Measurements from ENCODE around the gene DIPK1A.

DIPK1A gene

DNA sequence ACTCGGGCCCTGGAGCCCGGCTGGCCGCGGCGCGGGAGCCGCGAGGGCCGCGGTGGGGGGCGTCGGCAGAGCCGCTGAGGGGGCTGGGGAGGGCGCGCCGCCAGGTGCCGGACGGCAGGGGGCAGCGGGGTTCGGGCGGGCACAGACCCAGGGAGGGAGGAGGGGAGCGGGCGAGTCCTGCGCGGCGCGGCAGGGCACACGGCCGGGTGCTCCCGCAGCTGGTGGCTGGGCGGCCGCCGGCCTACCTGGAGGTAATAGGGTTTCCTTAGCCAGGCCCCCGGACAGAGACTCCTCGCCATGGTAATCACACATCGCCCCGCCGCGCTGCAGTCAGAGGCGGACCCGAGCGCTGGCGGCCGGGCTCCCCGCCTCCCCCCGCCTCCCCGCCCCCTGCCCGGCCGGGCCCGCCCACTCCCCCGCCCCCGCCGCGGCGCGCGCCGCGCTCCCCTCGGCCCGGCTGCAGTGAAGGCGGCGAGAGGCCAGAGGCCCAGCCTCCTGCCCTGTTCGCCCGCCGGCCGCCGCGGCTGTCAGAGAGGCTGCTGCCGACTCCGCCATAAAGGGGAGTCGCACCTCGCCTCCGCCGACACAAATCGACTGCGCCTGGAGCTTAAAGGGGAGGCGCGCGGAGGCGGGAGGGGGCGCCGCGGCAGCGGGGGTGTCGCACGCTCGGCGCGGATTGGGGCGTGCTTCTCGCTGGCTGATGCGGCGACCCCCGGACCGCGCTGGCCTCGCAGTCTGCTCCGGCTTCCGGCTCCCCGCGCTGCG lies at the start of gene DIPK1A:
Gene DIPK1A (minus strand): TSS at position 332 of the 765 bp plus-strand sequence. CDS start 33 bp downstream, at position 299.
- ATAC-seq (replicated peaks), result peak; percentile 50 to 64
- Mint-ChIP-seq H3K4me1 (peaks cover 26 to 37% of the 10 kb centered on the region in 2 donors), H3K27ac (peak within 1 kb of the TSS; percentile 98), H3K27me3 (no peaks in the 10 kb centered on the region), H3K9me3 (no peaks in the 10 kb centered on the region), H3K4me3 (peak within 1 kb of the TSS in 1 of 2 donors; percentile 95), H3K36me3 (peaks cover 10 to 23% of the 10 kb centered on the region in 2 donors)
- DNase-seq, result peak; percentile 73

DNA sequence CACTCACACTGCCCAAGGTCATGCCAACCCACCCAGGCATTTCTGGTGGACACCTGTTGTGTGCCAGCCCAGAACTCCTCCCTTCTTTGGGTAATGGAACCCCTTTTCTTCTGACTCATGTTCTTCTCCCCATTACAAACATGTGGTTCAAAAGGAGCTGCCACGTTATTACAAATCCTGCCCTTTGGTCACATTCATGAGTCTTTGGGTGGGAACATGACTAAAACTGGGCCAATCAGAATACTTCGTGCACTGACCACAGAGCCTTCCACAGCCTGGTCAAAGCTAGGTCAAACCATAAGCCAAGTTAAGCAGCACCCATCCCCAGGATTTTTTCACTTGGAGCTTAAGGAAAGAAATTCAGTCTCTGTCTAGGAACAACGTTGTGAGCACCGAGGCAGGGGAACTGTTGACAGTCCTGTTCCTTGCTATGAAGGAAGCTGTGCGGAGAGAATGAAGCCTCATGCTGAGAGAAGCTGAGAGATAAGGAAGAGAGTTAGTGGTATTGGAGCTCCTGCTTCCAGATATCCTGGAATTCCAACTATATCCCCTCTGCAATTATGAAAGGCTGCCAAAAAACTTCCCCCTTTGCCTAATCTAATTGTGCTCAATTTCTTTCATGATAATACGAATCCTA lies 46.8 kb upstream of the DIPK1A start:
- no peak overlapping the region for H3K4me3 Mint-ChIP-seq
- ATAC-seq (replicated peaks) (no peak), DNase-seq (no peak)
- no peaks in the 10 kb centered on the region for H3K9me3 Mint-ChIP-seq
- peaks cover 9 to 22% of the 10 kb centered on the region in 2 donors for H3K4me1 Mint-ChIP-seq
- H3K27me3 Mint-ChIP-seq, result no peaks in the 10 kb centered on the region
- no peak overlapping the region for H3K27ac Mint-ChIP-seq
- H3K36me3 Mint-ChIP-seq, result no peaks in the 10 kb centered on the region

DNA sequence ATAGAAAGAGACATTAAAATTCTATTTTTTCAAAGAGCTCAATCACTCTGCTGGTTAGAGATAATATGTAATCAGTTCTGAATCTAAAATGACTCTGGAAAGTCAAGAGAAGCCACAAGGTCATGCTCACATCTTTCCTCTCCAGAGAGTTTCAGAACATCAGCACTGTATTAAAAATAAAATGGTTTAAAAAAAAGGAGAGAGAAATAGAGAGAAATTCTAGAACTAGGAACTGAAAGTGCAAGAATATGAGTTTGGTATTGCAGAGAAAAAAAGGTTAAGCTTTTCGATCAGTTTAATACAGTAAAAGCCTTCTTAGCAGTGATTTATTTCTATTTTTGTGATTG lies 44.0 kb upstream of the DIPK1A start:
- H3K27me3 Mint-ChIP-seq, result no peaks in the 10 kb centered on the region
- no peaks in the 10 kb centered on the region for H3K36me3 Mint-ChIP-seq

DNA sequence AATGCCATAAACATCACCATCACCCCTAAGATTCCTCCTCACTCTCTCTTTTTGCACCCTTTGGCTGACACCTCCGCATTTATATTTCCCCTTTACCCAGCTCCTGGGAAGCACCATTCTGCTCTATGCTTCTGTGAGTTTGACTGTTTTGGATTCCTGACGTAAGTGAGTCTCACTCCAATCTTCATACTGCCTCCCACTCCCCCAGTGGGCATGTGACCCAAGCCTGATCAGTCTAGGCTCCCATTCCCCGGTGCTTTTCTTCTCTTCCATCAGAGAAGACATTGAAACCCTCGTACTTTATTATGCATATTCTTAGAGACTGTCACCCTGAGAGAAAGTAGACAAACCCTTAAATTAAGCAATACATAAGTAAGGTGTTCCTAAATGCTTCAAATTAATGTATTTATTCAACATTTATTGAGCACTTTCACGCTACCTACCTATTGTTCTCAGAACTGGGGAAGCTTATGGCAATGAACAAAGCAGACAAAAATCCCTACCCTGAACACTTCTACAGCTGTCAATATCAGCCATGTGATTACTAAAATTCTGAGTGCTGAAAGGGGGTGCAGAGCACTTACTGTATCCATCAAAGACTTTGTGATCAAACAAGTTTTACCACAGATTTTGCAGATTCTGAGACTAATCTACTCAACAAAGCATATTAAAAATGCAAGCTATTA lies 43.4 kb upstream of the DIPK1A start:
- Mint-ChIP-seq H3K4me1 (peaks cover 13 to 41% of the 10 kb centered on the region in 2 donors), H3K27me3 (no peaks in the 10 kb centered on the region), H3K36me3 (no peaks in the 10 kb centered on the region), H3K4me3 (peak overlapping the region in 1 of 2 donors; percentile 12), H3K9me3 (no peaks in the 10 kb centered on the region), H3K27ac (no peak overlapping the region)
- peak; percentile 41 to 44 for ATAC-seq (replicated peaks)
- DNase-seq, result no peak

More for the DNA sequence above, 44.0 kb upstream of the DIPK1A start:
- Mint-ChIP-seq H3K27ac (no peak overlapping the region), H3K4me1 (peaks cover 13 to 40% of the 10 kb centered on the region in 2 donors), H3K9me3 (no peaks in the 10 kb centered on the region), H3K4me3 (peak overlapping the region in 1 of 2 donors; percentile 12)
- DNase-seq (no peak), ATAC-seq (replicated peaks) (peak; percentile 75 to 85)

DNA sequence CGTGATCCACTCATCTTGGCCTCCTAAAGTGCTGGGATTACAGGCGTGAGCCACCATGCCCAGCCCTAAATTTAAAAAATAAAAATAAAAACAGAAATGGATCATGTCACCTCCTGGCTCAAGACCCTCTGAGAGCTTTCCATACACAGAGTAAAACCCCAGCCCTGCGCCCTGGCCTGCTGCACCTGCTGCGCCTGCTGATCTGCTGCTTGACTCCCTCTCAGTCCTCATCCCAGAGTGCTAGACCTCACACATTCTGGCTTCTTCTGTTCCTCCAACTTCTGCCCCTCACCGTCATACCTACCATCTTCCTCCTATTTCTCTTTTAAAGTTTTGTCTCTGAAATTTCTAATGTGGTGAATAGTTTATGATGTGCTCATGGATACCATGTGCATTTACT lies 42.7 kb upstream of the DIPK1A start:
- H3K27me3 Mint-ChIP-seq, result no peaks in the 10 kb centered on the region
- no peak for DNase-seq
- no peaks in the 10 kb centered on the region for H3K9me3 Mint-ChIP-seq
- no peak overlapping the region for H3K4me3 Mint-ChIP-seq
- peaks cover 13 to 41% of the 10 kb centered on the region in 2 donors for H3K4me1 Mint-ChIP-seq
- H3K36me3 Mint-ChIP-seq, result no peaks in the 10 kb centered on the region
- no peak for ATAC-seq (replicated peaks)
- H3K27ac Mint-ChIP-seq, result no peak overlapping the region

DNA sequence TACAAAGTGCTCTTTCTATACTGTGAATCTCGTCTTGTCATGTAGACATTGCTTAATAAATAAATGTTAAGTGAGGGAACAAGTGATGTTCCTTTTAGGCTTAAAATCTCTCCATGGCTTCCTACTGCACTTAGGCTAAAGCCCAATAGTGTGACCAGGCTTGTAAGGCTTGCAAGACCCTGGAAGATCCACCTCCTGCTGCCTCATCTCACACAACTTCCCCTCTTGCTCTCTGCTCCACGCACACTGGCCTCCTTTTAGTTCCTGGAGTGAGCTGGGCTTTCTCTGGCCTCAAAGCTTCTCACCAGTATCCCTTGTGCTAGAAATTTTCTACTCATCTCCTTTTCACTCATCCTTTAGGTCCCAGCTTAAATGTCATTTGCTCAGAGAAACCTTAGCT lies 41.5 kb upstream of the DIPK1A start:
- H3K27ac Mint-ChIP-seq, result peak overlapping the region; percentile 2

DNA sequence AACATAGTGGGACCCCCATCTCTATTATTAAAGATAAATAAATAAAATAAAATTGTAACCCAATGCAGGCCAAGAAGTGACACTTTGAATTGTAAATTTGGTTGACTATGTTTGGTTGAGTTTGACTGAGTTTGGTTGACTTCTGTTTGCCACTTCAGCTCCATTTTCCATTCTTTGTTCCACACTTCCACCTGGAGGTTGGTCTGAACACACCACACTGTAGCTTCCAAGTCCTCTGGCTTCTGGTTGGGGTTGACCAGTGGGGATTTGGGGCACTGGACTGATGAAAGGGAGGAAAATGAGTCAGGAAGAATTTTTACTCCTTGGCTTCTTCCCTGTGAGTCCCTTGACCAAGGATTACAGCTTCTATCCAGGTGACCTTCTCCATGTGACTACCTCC lies 40.6 kb upstream of the DIPK1A start:
- no peak overlapping the region for H3K4me3 Mint-ChIP-seq
- H3K9me3 Mint-ChIP-seq, result no peaks in the 10 kb centered on the region
- peaks cover 13 to 41% of the 10 kb centered on the region in 2 donors for H3K4me1 Mint-ChIP-seq
- H3K36me3 Mint-ChIP-seq, result no peaks in the 10 kb centered on the region
- H3K27ac Mint-ChIP-seq, result no peak overlapping the region
- no peak for ATAC-seq (replicated peaks)
- no peak for DNase-seq
- H3K27me3 Mint-ChIP-seq, result no peaks in the 10 kb centered on the region

More for the DNA sequence above, 41.5 kb upstream of the DIPK1A start:
- no peaks in the 10 kb centered on the region for H3K27me3 Mint-ChIP-seq
- ATAC-seq (replicated peaks), result no peak
- peaks cover 13 to 41% of the 10 kb centered on the region in 2 donors for H3K4me1 Mint-ChIP-seq
- H3K36me3 Mint-ChIP-seq, result no peaks in the 10 kb centered on the region
- H3K9me3 Mint-ChIP-seq, result no peaks in the 10 kb centered on the region
- no peak for DNase-seq
- H3K4me3 Mint-ChIP-seq, result no peak overlapping the region

DNA sequence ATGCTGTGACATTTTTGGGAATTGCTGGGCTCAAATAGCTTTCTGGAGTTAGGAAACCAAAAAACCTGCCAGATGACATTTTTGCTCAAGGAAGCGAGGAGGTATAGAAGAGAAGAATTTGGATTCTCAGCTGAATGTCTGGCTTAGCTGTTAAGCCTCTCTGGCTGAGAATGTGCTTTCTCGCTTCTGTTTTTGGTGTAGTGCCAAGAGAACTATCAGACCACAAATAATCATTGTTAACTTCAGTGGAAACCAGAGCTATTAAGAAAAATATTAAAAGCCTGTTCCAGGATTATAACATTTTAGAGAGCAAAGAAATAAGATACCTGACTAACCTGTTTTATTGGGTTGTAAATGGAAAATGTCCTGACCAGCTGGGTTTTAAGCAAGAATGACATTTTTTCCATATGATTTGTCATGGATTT lies 39.5 kb upstream of the DIPK1A start:
- Mint-ChIP-seq H3K36me3 (no peaks in the 10 kb centered on the region), H3K4me1 (peaks cover 13 to 44% of the 10 kb centered on the region in 2 donors), H3K27me3 (no peaks in the 10 kb centered on the region)

DNA sequence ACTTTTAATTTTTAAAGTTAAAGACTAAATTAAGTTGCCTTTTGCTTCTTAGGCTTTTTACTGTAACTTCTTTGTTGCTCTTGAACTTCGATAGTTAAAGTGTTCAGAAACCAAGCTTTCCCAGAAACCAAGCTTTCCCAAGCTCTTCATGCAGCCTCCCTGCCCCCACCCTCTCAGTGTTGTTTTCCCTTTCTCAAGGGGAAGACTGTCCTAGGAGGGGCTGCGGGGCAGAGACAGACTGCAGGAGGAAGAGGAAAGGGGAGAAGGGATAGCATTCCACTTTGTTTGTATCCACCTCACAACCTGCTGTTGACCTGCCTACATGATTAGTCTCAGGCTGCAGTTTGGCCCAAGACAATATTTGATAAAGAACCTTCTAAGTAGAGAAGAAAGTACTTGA lies 39.0 kb upstream of the DIPK1A start:
- Mint-ChIP-seq H3K4me3 (no peak overlapping the region), H3K27ac (peak overlapping the region; percentile 9), H3K4me1 (peaks cover 11 to 41% of the 10 kb centered on the region in 2 donors), H3K27me3 (no peaks in the 10 kb centered on the region), H3K9me3 (no peaks in the 10 kb centered on the region), H3K36me3 (no peaks in the 10 kb centered on the region)
- no peak for DNase-seq
- no peak for ATAC-seq (replicated peaks)

More for the DNA sequence above, 39.5 kb upstream of the DIPK1A start:
- Mint-ChIP-seq H3K4me3 (no peak overlapping the region), H3K27ac (peak overlapping the region; percentile 9), H3K9me3 (no peaks in the 10 kb centered on the region)
- ATAC-seq (replicated peaks), result peak in 1 of 2 donors; percentile 60
- DNase-seq, result no peak

DNA sequence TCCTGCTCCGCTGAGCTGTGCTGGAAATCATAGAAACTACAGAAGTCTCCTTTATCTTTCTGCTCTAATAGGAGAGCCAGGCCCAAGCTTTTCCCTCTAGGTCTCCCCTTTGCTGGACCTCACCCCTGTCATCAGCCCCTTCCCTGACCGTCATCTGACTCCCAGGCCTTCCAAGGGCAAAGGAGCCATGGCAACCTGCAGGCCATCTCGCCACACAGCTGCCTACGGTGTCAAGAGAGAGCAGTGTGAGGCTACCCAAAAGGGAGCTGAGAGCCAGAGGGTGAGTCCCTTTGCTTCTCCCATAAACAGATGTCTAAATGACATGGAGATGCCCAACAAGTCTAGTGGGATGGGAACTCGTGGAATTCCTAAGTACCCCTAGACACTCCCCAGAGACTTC lies 37.6 kb upstream of the DIPK1A start:
- DNase-seq (no peak), ATAC-seq (replicated peaks) (no peak)
- Mint-ChIP-seq H3K4me3 (no peak overlapping the region), H3K4me1 (peaks cover 4 to 29% of the 10 kb centered on the region in 2 donors), H3K9me3 (no peaks in the 10 kb centered on the region), H3K27me3 (no peaks in the 10 kb centered on the region), H3K36me3 (no peaks in the 10 kb centered on the region), H3K27ac (no peak overlapping the region)

DNA sequence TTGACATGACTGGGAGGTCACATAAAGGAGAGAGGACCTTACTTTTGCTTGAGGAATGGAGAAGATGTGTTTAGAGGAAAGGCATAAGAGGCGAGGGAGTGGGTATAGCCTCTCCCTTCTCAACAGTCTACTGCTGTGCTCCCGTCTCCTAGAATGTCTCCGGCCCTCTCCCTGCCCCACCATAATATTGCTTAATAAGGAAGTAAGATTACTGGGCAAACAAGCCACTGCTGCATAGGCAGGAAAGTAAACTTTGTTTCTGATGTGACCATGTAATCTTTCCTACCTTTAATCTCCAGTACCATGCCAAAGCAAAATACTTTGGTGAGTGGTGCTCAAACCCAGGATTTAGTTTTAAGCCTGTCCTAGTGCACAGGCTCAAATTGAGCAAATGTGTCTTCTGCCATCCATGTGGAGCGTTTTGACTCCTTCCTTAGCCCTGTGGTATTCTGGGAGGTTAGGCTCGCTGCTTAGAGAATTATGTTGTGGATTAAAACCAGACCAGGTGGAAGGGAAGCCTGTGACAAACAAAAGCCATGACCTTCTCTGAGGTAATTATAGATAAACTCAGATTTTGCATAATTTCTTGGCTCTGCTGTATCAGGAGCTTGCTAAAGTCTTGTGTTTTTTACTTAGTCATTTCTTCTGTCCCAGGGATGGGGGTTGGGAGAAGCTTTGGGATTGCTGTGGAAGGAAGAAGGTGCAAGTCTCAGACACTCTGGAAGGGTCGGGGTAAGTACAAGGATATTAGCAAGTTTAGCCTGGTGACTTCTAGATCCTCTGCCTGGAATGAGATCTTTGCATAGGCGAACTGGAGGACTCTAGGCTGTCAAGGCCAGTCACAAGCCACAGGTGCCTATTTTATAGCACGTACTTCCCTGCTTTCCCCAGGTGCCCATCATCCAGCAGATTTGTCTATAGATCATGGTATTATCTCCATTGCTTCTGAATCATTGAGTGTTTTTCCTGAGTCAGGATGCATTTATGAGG lies 34.5 kb upstream of the DIPK1A start:
- no peak for DNase-seq
- Mint-ChIP-seq H3K9me3 (peaks cover 0 to 4% of the 10 kb centered on the region in 2 donors), H3K27ac (no peak overlapping the region), H3K36me3 (no peaks in the 10 kb centered on the region), H3K27me3 (no peaks in the 10 kb centered on the region), H3K4me3 (no peak overlapping the region), H3K4me1 (peaks cover 23 to 41% of the 10 kb centered on the region in 2 donors)
- no peak for ATAC-seq (replicated peaks)

DNA sequence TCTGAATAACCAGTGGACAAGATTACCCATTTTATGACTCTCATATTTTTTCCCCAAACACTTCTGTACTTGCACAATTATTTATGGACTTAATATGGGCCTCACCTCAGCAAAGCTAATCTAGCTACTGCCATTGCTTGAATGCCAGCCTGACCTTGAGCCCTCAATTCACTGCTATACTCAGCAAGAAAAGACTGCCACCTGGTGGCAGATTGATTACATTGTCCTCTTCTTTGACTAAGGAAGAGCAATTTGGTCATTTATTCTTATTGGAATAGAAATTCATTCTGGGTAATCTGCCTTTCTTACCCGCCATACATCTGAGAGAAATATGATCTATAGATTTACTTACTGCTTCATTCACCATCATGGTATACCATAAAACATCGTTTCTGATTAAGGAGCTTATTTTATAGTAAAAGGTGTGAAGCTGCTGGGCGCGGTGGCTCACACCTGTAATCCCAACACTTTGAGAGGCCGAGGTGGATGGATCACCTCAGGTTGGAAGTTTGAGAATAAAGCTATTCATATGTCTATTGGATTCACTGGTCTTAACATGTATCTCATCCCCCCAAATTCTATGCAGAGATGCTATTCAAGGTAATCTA lies 32.9 kb upstream of the DIPK1A start:
- H3K27ac Mint-ChIP-seq, result peak overlapping the region; percentile 14
- H3K9me3 Mint-ChIP-seq, result peaks cover 0 to 4% of the 10 kb centered on the region in 2 donors
- ATAC-seq (replicated peaks) (peak; percentile 89 to 92), DNase-seq (peak; percentile 63)
- H3K4me1 Mint-ChIP-seq, result peaks cover 29 to 51% of the 10 kb centered on the region in 2 donors
- H3K27me3 Mint-ChIP-seq, result no peaks in the 10 kb centered on the region
- no peak overlapping the region for H3K4me3 Mint-ChIP-seq
- H3K36me3 Mint-ChIP-seq, result peaks cover 0 to 1% of the 10 kb centered on the region in 2 donors

DNA sequence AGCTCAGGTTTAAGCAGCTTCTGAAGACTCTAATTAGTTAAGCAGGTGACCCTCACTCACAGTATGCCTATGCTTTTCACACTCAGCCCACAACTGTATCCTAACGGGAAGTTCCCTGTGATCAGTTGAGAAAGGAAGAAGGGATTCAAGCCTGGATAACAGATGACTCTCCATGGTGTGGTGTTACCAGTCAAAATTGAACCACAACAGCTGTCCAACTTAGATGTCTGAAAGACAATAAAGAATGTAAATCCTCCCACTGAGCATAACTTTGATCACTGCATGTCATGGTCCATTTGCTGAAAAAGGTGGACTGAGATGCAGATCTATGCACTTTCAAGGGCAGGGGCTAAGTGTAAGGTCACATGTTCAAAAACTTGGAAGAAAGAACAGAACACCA lies 32.3 kb upstream of the DIPK1A start:
- H3K9me3 Mint-ChIP-seq, result peaks cover 0 to 4% of the 10 kb centered on the region in 2 donors
- DNase-seq (no peak), ATAC-seq (replicated peaks) (no peak)
- H3K27me3 Mint-ChIP-seq, result no peaks in the 10 kb centered on the region
- no peak overlapping the region for H3K4me3 Mint-ChIP-seq
- H3K4me1 Mint-ChIP-seq, result peaks cover 29 to 55% of the 10 kb centered on the region in 2 donors
- peaks cover 0 to 1% of the 10 kb centered on the region in 2 donors for H3K36me3 Mint-ChIP-seq
- peak overlapping the region; percentile 14 for H3K27ac Mint-ChIP-seq

Measured in stimulated activated naive B cell treated with anti-CD40 and anti-IgM and Interleukin-4, amounts not matched to agents 10 μg/mL and 1 μg/mL and 100 μg/mL, for 72 hours (primary cell).